Gastrocnemius medialis (tissue), 4 donors: ENCODE data around the gene ROBO1.

Experiments used
- CTCF ChIP-seq, 5 experiments: fragments of 450-650 bp in 3 of 5; fragments of 200-600 bp in 2 of 5; sonication (generic) in 2 of 5; IDR thresholded peaks in 4 of 5; conservative IDR thresholded peaks in 1 of 5; 1 replicate in 4 of 5; 2 replicates in 1 of 5; pipeline ENCODE4 v1.5.1; 2016 to 2019; ENCODE audit warnings: antibody characterized with exemption in 5 of 5, mild to moderate bottlenecking in 3 of 5, moderate library complexity in 3 of 5
- POLR2A ChIP-seq, 2 donors: fragments of 450-650 bp; IDR thresholded peaks; one replicate each; pipeline ENCODE4 v1.6.1; 2017; ENCODE audit warnings: antibody characterized with exemption in 2 of 2, mild to moderate bottlenecking in 2 of 2, moderate library complexity in 2 of 2

- TF ChIP-seq CTCF (IDR thresholded peaks at IDR 0.05 in 4 of 5, conservative IDR thresholded peaks at IDR 0.05 in 1 of 5) (no peak), POLR2A (IDR thresholded peaks at IDR 0.05) (no peak)
These were observed 700.1 kb downstream of the ROBO1 start for GRCh38 chr3:79067734-79068133.
